ENCODE data around the gene SUPT4H1. TPM values are rescaled to one million over a fixed set of nuclear protein-coding genes. Genes with fewer than 3 reads are reported as not detected.

The SUPT4H1 gene
- total and polyA plus RNA-seq, 2 of the 4 experiments (the other 2 are of a cell fraction) = 51.6 to 129 TPM

DNA sequence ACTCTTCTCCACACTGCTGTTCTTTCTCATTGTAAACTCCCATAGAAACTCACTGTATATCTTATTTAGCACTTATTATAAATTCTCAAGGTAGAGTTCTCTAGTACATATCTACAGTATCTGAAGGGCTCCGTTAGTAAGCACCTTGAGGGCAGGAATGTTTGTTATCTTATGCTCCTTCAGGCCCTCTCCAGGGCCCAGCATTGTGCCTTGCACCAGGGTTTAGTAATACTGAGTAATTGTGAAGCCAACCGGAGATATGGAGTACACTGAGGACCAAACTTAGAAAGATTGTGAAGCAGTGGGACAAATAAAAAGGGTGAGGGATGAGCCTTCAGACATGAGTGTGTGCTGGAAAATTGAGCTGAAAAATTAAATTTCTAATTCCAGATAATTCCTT lies 38.9 kb upstream of the SUPT4H1 start:
- H3K9ac ChIP-seq (ENCODE audit: low read depth, low read length) = no peak overlapping the region
- dilution Hi-C loops (cut with HindIII; ENCODE audit: low sequenced_read_pairs, unreplicated experiment) (no loop called here), in situ Hi-C loops (cut with MboI; ENCODE audit: low sequenced_read_pairs) (no loop called here), intact Hi-C loops (cut with micrococcal nuclease) (no loop called here)
- ChIA-PET POLR2A (ENCODE audit: unreplicated experiment) (no interaction called here), CTCF (interaction anchor here (0.6 kb wide), 1 partner anchor 27 kb away, joined by 4 read pairs; no protein-coding TSS in a partner anchor)
- no peaks in the 10 kb centered on the region for H4K20me1 ChIP-seq (ENCODE audit: insufficient read depth, low read length)
- H3K79me1 ChIP-seq (ENCODE audit: low read depth in 1 of 2, low read length in 2 of 2) = no peaks in the 10 kb centered on the region
- ATAC-seq (ENCODE audit: low read depth) (no peak), DNase-seq (no peak)
- BruUV-seq (replicated peaks) = no TSS peak
- H3K27ac ChIP-seq (ENCODE audit: insufficient read depth, low read length) = no peak overlapping the region
- no peaks in the 10 kb centered on the region for H3K36me3 ChIP-seq (ENCODE audit: control insufficient read depth, insufficient read depth, low read length)
- no peak overlapping the region for H3K4me3 ChIP-seq (ENCODE audit: insufficient read depth, low read depth, low read length)
- H3K56ac ChIP-seq (ENCODE audit: extremely low read depth, insufficient read depth, low read length) = no peak overlapping the region
- no peak overlapping the region for H2BK120ac ChIP-seq (ENCODE audit: low read depth, low read length)
- no peak overlapping the region for H3K4ac ChIP-seq (ENCODE audit: low read depth, low read length)
- peaks cover 13% of the 10 kb centered on the region for H3K27me3 ChIP-seq (ENCODE audit: control insufficient read depth, insufficient read depth, low read length)
- H3K18ac ChIP-seq (ENCODE audit: low read depth, low read length) = no peak overlapping the region
- H4K5ac ChIP-seq (ENCODE audit: low read depth, low read length) = no peak overlapping the region
- TF ChIP-seq, protein P1, sequence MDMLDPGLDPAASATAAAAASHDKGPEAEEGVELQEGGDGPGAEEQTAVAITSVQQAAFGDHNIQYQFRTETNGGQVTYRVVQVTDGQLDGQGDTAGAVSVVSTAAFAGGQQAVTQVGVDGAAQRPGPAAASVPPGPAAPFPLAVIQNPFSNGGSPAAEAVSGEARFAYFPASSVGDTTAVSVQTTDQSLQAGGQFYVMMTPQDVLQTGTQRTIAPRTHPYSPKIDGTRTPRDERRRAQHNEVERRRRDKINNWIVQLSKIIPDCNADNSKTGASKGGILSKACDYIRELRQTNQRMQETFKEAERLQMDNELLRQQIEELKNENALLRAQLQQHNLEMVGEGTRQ (IDR thresholded peaks at IDR 0.05; ENCODE audit: low read depth, low read length) = no peak
- TF ChIP-seq NFE2L2 (IDR thresholded peaks at IDR 0.05; ENCODE audit: low read depth, low read length) = no peak
- TF ChIP-seq ELK1 (IDR thresholded peaks at IDR 0.05; ENCODE audit: borderline replicate concordance, low read depth, low read length) = no peak
- TF ChIP-seq POLR2A (IDR thresholded peaks at IDR 0.05; ENCODE audit: low read depth, low read length) = no peak
- no peak for TF ChIP-seq BHLHE40 (IDR thresholded peaks at IDR 0.05; ENCODE audit: low read depth, low read length)
- TF ChIP-seq MXI1 (IDR thresholded peaks at IDR 0.05; ENCODE audit: borderline replicate concordance, low read depth, low read length) = no peak
- TF ChIP-seq RFX5 (IDR thresholded peaks at IDR 0.05; ENCODE audit: low read depth, low read length) = no peak
- TF ChIP-seq SMC3 (IDR thresholded peaks at IDR 0.05; ENCODE audit: low read depth, low read length) = no peak
- no peak for TF ChIP-seq CTCF (conservative IDR thresholded peaks at IDR 0.05; ENCODE audit: low read depth, low read length)
- TF ChIP-seq MAFK (IDR thresholded peaks at IDR 0.05; ENCODE audit: low read depth, low read length) = no peak
- TF ChIP-seq CEBPB (IDR thresholded peaks at IDR 0.05; ENCODE audit: low read depth, low read length) = no peak
- no peak for TF ChIP-seq FOS (IDR thresholded peaks at IDR 0.05; ENCODE audit: low read depth, low read length)
- TF ChIP-seq RCOR1 (IDR thresholded peaks at IDR 0.05; ENCODE audit: insufficient replicate concordance, low read length) = no peak
- no peak overlapping the region for H4K8ac ChIP-seq (ENCODE audit: low read depth in 2 of 2, low read length in 2 of 2)
- H3K9me1 ChIP-seq (ENCODE audit: insufficient read depth, low read length) = no peaks in the 10 kb centered on the region
- no peak overlapping the region for H3K23ac ChIP-seq (ENCODE audit: low read depth, low read length)
- no peak overlapping the region for H3K4me2 ChIP-seq (ENCODE audit: low read depth, low read length)
- H4K91ac ChIP-seq (ENCODE audit: insufficient read depth, low read depth, low read length) = no peak overlapping the region
- H3K14ac ChIP-seq (replicated peaks; ENCODE audit: low read depth, low read length) = no peak overlapping the region
- WGBS, 2 experiments (ENCODE audit: extremely low coverage in 2 of 2, insufficient read length in 1 of 2) = 40% methylated on average over 1 of the region's 2 CpGs; no CpG with 5 or more reads in 1 of the 2 experiments
- no peak overlapping the region for H2AK9ac ChIP-seq (replicated peaks; ENCODE audit: low read depth, low read length, poor library complexity)
- H3K4me1 ChIP-seq (ENCODE audit: control insufficient read depth, insufficient read depth, low read length) = no peaks in the 10 kb centered on the region
- H2AFZ ChIP-seq (replicated peaks; ENCODE audit: low read length, poor library complexity) = no peak overlapping the region
- no peak overlapping the region for H2BK20ac ChIP-seq (ENCODE audit: low read depth, low read length)
- no peak overlapping the region for H2BK15ac ChIP-seq (ENCODE audit: low read depth, low read length)
- no peak overlapping the region for H2BK5ac ChIP-seq (ENCODE audit: low read depth, low read length, poor library complexity, severe bottlenecking)
- H3K9me3 ChIP-seq (ENCODE audit: control insufficient read depth, insufficient read depth, low read length) = no peaks in the 10 kb centered on the region
- H2AK5ac ChIP-seq (ENCODE audit: low read depth, low read length) = no peak overlapping the region

All from IMR-90 (cell line).